K562 (cell line): Measurements from ENCODE around the gene DAB2IP. TPM values are rescaled to one million over a fixed set of nuclear protein-coding genes. Genes with fewer than 3 reads are reported as not detected.

ENCODE experiments used
- ATAC-seq: fragments of 200-7000 bp; cut with Tn5 transposase; 3 replicates; pipeline ENCODE4 v1.9.1; 2020; ENCODE audit warnings: moderate library complexity
- BruUV-seq: library from RNA; stranded (reverse); fragments of 400-500 nt; replicated peaks from 2 replicates; lab custom pipeline; 2021; lab: Mats Ljungman, UMichigan
- CTCF ChIA-PET: fragments of 300-600 bp; formaldehyde crosslinking; extraction: SDS; loops from one replicate; lab custom pipeline; 2021; ENCODE audit warnings: low intra/inter-chr PET ratio; lab: Yijun Ruan, JAX
- POLR2A ChIA-PET: fragments of 300-600, 350-650 bp; sonication (Branson Sonifier 250); formaldehyde crosslinking; extraction: SDS; loops from one replicate; lab custom pipeline; 2021; ENCODE audit warnings: antibody characterized with exemption, inconsistent platforms; lab: Yijun Ruan, JAX
- DNase-seq, 4 experiments: peaks; one replicate each; pipeline versions ENCODE4 v3.0.0 to v3.0.0-alpha.2; 2011 to 2018; ENCODE audit warnings: low spot score in 3 of 4, mixed read lengths in 3 of 4; ENCODE audit errors: extremely low read depth in 1 of 4
- FAIRE-seq: peaks from 2 replicates; lab custom pipeline; 2011; peaks lifted over from hg19 to GRCh38; lab: Jason Lieb, UNC
- H2AFZ ChIP-seq: 2 replicates; pipeline ENCODE4 v1.6.0; 2011; ENCODE audit warnings: low read depth, low read length, control low read depth, inconsistent platforms
- H3K27ac ChIP-seq: fragments of 200-600 bp; 3 replicates; pipeline ENCODE4 v1.8.0; 2011; ENCODE audit warnings: low read depth, mild to moderate bottlenecking, control low read depth, inconsistent platforms, low read length, moderate library complexity, mixed read lengths; ENCODE audit errors: extremely low read depth
- H3K27me3 ChIP-seq, 2 experiments: fragments of 300-600 bp in 1 of 2; 2 replicates in 1 of 2; 3 replicates in 1 of 2; pipeline versions ENCODE4 v1.6.0 to v1.8.0; 2011; ENCODE audit warnings: inconsistent platforms in 2 of 2, low read length in 2 of 2, mild to moderate bottlenecking in 1 of 2, mixed read lengths in 1 of 2, moderate library complexity in 1 of 2; ENCODE audit not compliant: control insufficient read depth in 2 of 2, insufficient read depth in 2 of 2
- H3K36me3 ChIP-seq: fragments of 300-600 bp; 3 replicates; pipeline ENCODE4 v1.8.0; 2011; ENCODE audit warnings: mild to moderate bottlenecking, low read length, inconsistent platforms; ENCODE audit not compliant: control insufficient read depth, insufficient read depth
- H3K4me1 ChIP-seq, 2 experiments: fragments of 200-600 bp in 1 of 2; replicated peaks in 1 of 2; 2 replicates in 1 of 2; 3 replicates in 1 of 2; pipeline versions ENCODE4 v1.5.1 to v1.8.0; 2011; ENCODE audit warnings: inconsistent platforms in 2 of 2, low read length in 2 of 2, mild to moderate bottlenecking in 1 of 2, mixed read lengths in 1 of 2, moderate library complexity in 1 of 2; ENCODE audit not compliant: control insufficient read depth in 2 of 2, insufficient read depth in 2 of 2
- H3K4me2 ChIP-seq: 2 replicates; pipeline ENCODE4 v1.6.1; 2011; ENCODE audit warnings: low read length, control low read depth, inconsistent platforms, mixed read lengths; ENCODE audit not compliant: insufficient read depth
- H3K4me3 ChIP-seq: fragments of 200-600 bp; sonication (generic), shearing (Covaris generic); 2 replicates; pipeline ENCODE4 v1.5.1; 2016; ENCODE audit warnings: control low read depth, inconsistent platforms
- H3K79me2 ChIP-seq: fragments of 200-600 bp; 3 replicates; pipeline ENCODE4 v1.8.0; 2011; ENCODE audit warnings: low read length, inconsistent platforms; ENCODE audit not compliant: control insufficient read depth, insufficient read depth
- H3K9ac ChIP-seq, 2 experiments: 2 replicates each; pipeline versions ENCODE4 v1.6.0 to v1.6.1; 2011; ENCODE audit warnings: low read depth in 2 of 2, low read length in 2 of 2, control low read depth in 1 of 2, inconsistent platforms in 1 of 2, mild to moderate bottlenecking in 1 of 2, mixed read lengths in 1 of 2; ENCODE audit not compliant: insufficient read depth in 1 of 2
- H3K9me1 ChIP-seq: one replicate; pipeline ENCODE4 v1.6.0; 2011; ENCODE audit warnings: inconsistent platforms, mild to moderate bottlenecking, low read length, moderate library complexity; ENCODE audit not compliant: control insufficient read depth, insufficient read depth
- H3K9me3 ChIP-seq: replicated peaks from 2 replicates; pipeline ENCODE4 v1.5.1; 2011; ENCODE audit warnings: low read depth, low read length, inconsistent platforms; ENCODE audit not compliant: control insufficient read depth, insufficient read depth
- H4K20me1 ChIP-seq: replicated peaks from 2 replicates; pipeline ENCODE4 v1.6.1; 2011; ENCODE audit warnings: low read length, inconsistent platforms, mixed read lengths; ENCODE audit not compliant: control insufficient read depth, insufficient read depth
- CHCHD3 ChIP-seq: fragments of 250-450 bp; sonication (Bioruptor Pico); IDR thresholded peaks from 2 replicates; pipeline ENCODE4 v2.1.2; 2022; ENCODE audit warnings: mild to moderate bottlenecking
- ETS2 ChIP-seq: IDR thresholded peaks from 2 replicates; pipeline ENCODE4 v1.6.1; 2016; ENCODE audit warnings: borderline replicate concordance, missing genetic modification characterization, mild to moderate bottlenecking, moderate library complexity, missing compliant biosample characterization; ENCODE audit not compliant: poor library complexity, severe bottlenecking
- HNRNPH1 ChIP-seq: fragments of 200-400 bp; formaldehyde crosslinking; optimal IDR thresholded peaks from 2 replicates; pipeline ENCODE3; 2017; ENCODE audit warnings: low read depth, mild to moderate bottlenecking, low read length, moderate library complexity
- HOXB6 ChIP-seq: fragments of 250-450 bp; sonication (Bioruptor Pico); IDR thresholded peaks from 2 replicates; pipeline ENCODE4 v1.5.1; 2022; ENCODE audit warnings: mild to moderate bottlenecking, borderline replicate concordance
- OTX1 ChIP-seq: fragments of 450-650 bp; formaldehyde crosslinking; IDR thresholded peaks from 2 replicates; pipeline ENCODE4 v1.4.0; 2022; ENCODE audit warnings: mild to moderate bottlenecking
- RBFOX2 ChIP-seq: fragments of 200-400 bp; formaldehyde crosslinking; IDR thresholded peaks from 2 replicates; pipeline ENCODE4 v1.6.1; 2017; ENCODE audit warnings: low read depth, mild to moderate bottlenecking, low read length, moderate library complexity
- SMARCB1 ChIP-seq: IDR thresholded peaks from 2 replicates; pipeline ENCODE4 v1.6.1; 2011; ENCODE audit warnings: improper control_type of control experiment, low read depth; ENCODE audit not compliant: insufficient read length
- TRIM25 ChIP-seq: fragments of 450-650 bp; IDR thresholded peaks from 2 replicates; pipeline ENCODE4 v1.7.0; 2016; ENCODE audit warnings: borderline replicate concordance
- WGBS: fragments of 100-300 bp; shearing (Covaris generic); methylation state at CpG from one replicate; pipeline ENCODE4 v1.1.6; 2016; ENCODE audit warnings: low coverage, mixed read lengths; ENCODE audit not compliant: insufficient coverage; ENCODE audit errors: missing lambda C conversion rate; 5-methylcytosine and 5-hydroxymethylcytosine counted together
- in situ Hi-C: fragments of 300-500 bp; cut with MboI; formaldehyde crosslinking; loops from 4 replicates; pipeline ENCODE4 v1.15.0; 2018; ENCODE audit warnings: inconsistent platforms, mixed read lengths
- intact Hi-C: fragments of 100-400 bp; cut with micrococcal nuclease; formaldehyde crosslinking; loops from 2 replicates; pipeline ENCODE4 v1.14.2; 2022
- polyA plus RNA-seq, 8 experiments: library from polyadenylated mRNA; depleted of rRNA in 4 of 8; stranded (reverse) in 5 of 8; unstranded in 3 of 8; fragments of >200 nt; fragmentation: Nextera tagmentation in 2 of 8; fragmentation: Illumina TruSeq in 1 of 8; extraction: Ambion mirVana in 2 of 8; extraction: Trizol in 1 of 8; gene quantifications; 2 replicates each; pipeline versions ENCODE4 v1.2.1 to v1.2.3, GENCODE V29; 2011 to 2014; ENCODE audit warnings: inconsistent platforms in 1 of 8, missing spikeins in 1 of 8
- total RNA-seq, 7 experiments: library from RNA; depleted of rRNA in 6 of 7; stranded (reverse); fragments of >200 nt in 6 of 7; fragmentation: Illumina TruSeq in 2 of 7; extraction: Trizol in 2 of 7; gene quantifications; 2 replicates each; pipeline versions ENCODE4 v1.2.1 to v1.2.3, GENCODE V29; 2011 to 2021; ENCODE audit warnings: low replicate concordance in 1 of 7

The DAB2IP gene
- total and polyA plus RNA-seq, 9 of the 15 experiments (the other 6 are each of a cell fraction or from before 2014, with no cell fraction given), result 0.04 to 0.31 (median 0.08) TPM; not detected in 5

- intact Hi-C loops (no loop called here), in situ Hi-C loops (no loop called here)
- 0 out of 2 replicates have a peak overlapping the region, but pooled peaks have one; percentile 14 for H2AFZ ChIP-seq
- H4K20me1 ChIP-seq, result no peaks in the 10 kb centered on the region; the same call in 1 of the 2 replicates
- no peaks in the 10 kb centered on the region for H3K79me2 ChIP-seq
- ChIA-PET CTCF (no interaction called here), POLR2A (interaction anchor here (0.6 to 0.8 kb wide), 2 partner anchors 11 to 161 kb away, joined by 3 to 4 read pairs; no protein-coding TSS in a partner anchor)
- H3K9me3 ChIP-seq, result no peaks in the 10 kb centered on the region
- 0 out of 2 replicates have a peak overlapping the region, but pooled peaks have one; percentile 7 for H3K4me2 ChIP-seq
- no peaks in the 10 kb centered on the region for H3K9me1 ChIP-seq
- H3K4me3 ChIP-seq, result no peak overlapping the region
- FAIRE-seq (no peak), DNase-seq (peak in 3 of 4 experiments; percentile 23 to 62 (median 60)), ATAC-seq (no peak)
- H3K27ac ChIP-seq, result no peak overlapping the region
- H3K9ac ChIP-seq, result no peak overlapping the region
- peaks cover 10 to 78% of the 10 kb centered on the region in 2 experiments; a peak in 4 of 5 replicates for H3K27me3 ChIP-seq
- WGBS, result 10% methylated on average over 11 of the region's 57 CpGs
- peaks cover 0 to 3% of the 10 kb centered on the region in 2 experiments; a peak in 1 of 5 replicates for H3K4me1 ChIP-seq
- no peak for TF ChIP-seq HNRNPH1
- no peak for TF ChIP-seq RBFOX2
- no peak for TF ChIP-seq TRIM25
- TF ChIP-seq CHCHD3, result no peak
- no peak for TF ChIP-seq OTX1 (CRISPR knock-in tag)
- TF ChIP-seq SMARCB1, result no peak
- TF ChIP-seq ETS2 (tag), result no peak
- no peak for TF ChIP-seq HOXB6 (CRISPR knock-in tag)
- no peaks in the 10 kb centered on the region for H3K36me3 ChIP-seq
- BruUV-seq, result no TSS peak
Measured at GRCh38 chr9:121735793-121736770, 84.6 kb downstream of the DAB2IP start.
